ENCODE results near the gene IL13. TPM values are rescaled to one million over a fixed set of nuclear protein-coding genes. Genes with fewer than 3 reads are reported as not detected.

Gene IL13
- polyA plus RNA-seq, 2 of the 4 experiments (the other 2 are of a cell fraction) = 0.13 TPM; not detected in 1

- no peak for TF ChIP-seq POLR2AphosphoS2 (conservative IDR thresholded peaks at IDR 0.05; ENCODE audit: low read length)
- TF ChIP-seq CHD2 (IDR thresholded peaks at IDR 0.05; ENCODE audit: low read length, partially characterized antibody) = no peak
- no peak for TF ChIP-seq CBX8 (IDR thresholded peaks at IDR 0.05)
- TF ChIP-seq FOXS1 (CRISPR knock-in tag; IDR thresholded peaks at IDR 0.05) = no peak
- no peak for TF ChIP-seq ZNF302 (CRISPR knock-in tag; IDR thresholded peaks at IDR 0.05)
- TF ChIP-seq USF2 (IDR thresholded peaks at IDR 0.05) = no peak
- no peak for TF ChIP-seq HEYL (CRISPR knock-in tag; IDR thresholded peaks at IDR 0.05)
- no peak for TF ChIP-seq ZFP36 (IDR thresholded peaks at IDR 0.05; ENCODE audit: borderline replicate concordance, partially characterized antibody)
Measured at GRCh38 chr5:132679166-132679565, 21.2 kb downstream of the IL13 start (continued).

GRCh38 chr5:132679717-132680380 lies 21.9 kb downstream of the IL13 start:
- CTCF ChIA-PET = interaction anchor here (0.9 to 4.2 kb wide), 9 partner anchors 10 to 140 kb away, joined by 3 to 37 read pairs (median 3); partner anchors contain the start of gene IL13

GRCh38 chr5:132680780-132681475 lies 23.0 kb downstream of the IL13 start:
- ATAC-seq (no peak), FAIRE-seq (no peak), DNase-seq (ENCODE audit: low read depth in 1 of 2, low spot score in 1 of 2) (no peak)
- TF ChIP-seq KDM5A (IDR thresholded peaks at IDR 0.05) (no peak), TFCP2L1 (CRISPR knock-in tag; IDR thresholded peaks at IDR 0.05) (no peak), CHD2 (IDR thresholded peaks at IDR 0.05; ENCODE audit: low read length, partially characterized antibody) (no peak), RFX5 (IDR thresholded peaks at IDR 0.05) (no peak), NR3C1 (IDR thresholded peaks at IDR 0.05) (no peak), CTCF (IDR thresholded peaks at IDR 0.05) (no peak), JUNB (IDR thresholded peaks at IDR 0.05) (no peak), NPAS2 (CRISPR knock-in tag; IDR thresholded peaks at IDR 0.05; ENCODE audit: borderline replicate concordance) (no peak), ZC3H11A (IDR thresholded peaks at IDR 0.05) (no peak), CHD4 (IDR thresholded peaks at IDR 0.05; ENCODE audit: borderline replicate concordance) (no peak), HEYL (CRISPR knock-in tag; IDR thresholded peaks at IDR 0.05) (no peak), JUN (IDR thresholded peaks at IDR 0.05) (no peak), PHF8 (IDR thresholded peaks at IDR 0.05; ENCODE audit: borderline replicate concordance, low read depth) (no peak), BCL3 (IDR thresholded peaks at IDR 0.05) (no peak), RCOR1 (IDR thresholded peaks at IDR 0.05; ENCODE audit: low read depth, low read length) (no peak), FOSL2 (IDR thresholded peaks at IDR 0.05) (no peak), FOSL2 (CRISPR knock-in tag; IDR thresholded peaks at IDR 0.05) (no peak), FOXS1 (CRISPR knock-in tag; IDR thresholded peaks at IDR 0.05) (no peak)
- H3K4me3 ChIP-seq = no peak overlapping the region
- CTCF ChIA-PET = interaction anchor here (0.5 kb wide), 1 partner anchor 390 kb away, joined by 3 read pairs; no protein-coding TSS in a partner anchor
- WGBS (ENCODE audit: missing lambda C conversion rate) = 81% methylated on average over 8 of the region's 8 CpGs
- H3K4me2 ChIP-seq = no peak overlapping the region
- no peak overlapping the region for H3K27ac ChIP-seq
- H3K4me1 ChIP-seq = peaks cover 17% of the 10 kb centered on the region
- no peaks in the 10 kb centered on the region for H3K9me3 ChIP-seq
- POLR2A ChIA-PET = no interaction called here

More at GRCh38 chr5:132679717-132680380, 21.9 kb downstream of the IL13 start:
- DNase-seq (ENCODE audit: low read depth in 1 of 2, low spot score in 1 of 2) (no peak), ATAC-seq (no peak), FAIRE-seq (no peak)
- H3K9me3 ChIP-seq = no peaks in the 10 kb centered on the region
- no peak overlapping the region for H3K4me3 ChIP-seq
- H3K4me2 ChIP-seq = no peak overlapping the region
- H3K27ac ChIP-seq = no peak overlapping the region
- 94% methylated on average over 14 of the region's 15 CpGs for WGBS (ENCODE audit: missing lambda C conversion rate)
- H3K4me1 ChIP-seq = peaks cover 23% of the 10 kb centered on the region
- TF ChIP-seq EP300 (IDR thresholded peaks at IDR 0.05) (no peak), TP53 (CRISPR knock-in tag; IDR thresholded peaks at IDR 0.05) (no peak), JUNB (IDR thresholded peaks at IDR 0.05) (no peak), MAFK (IDR thresholded peaks at IDR 0.05; ENCODE audit: partially characterized antibody) (no peak), EHF (CRISPR knock-in tag; IDR thresholded peaks at IDR 0.05) (no peak), ELK1 (IDR thresholded peaks at IDR 0.05; ENCODE audit: low read depth, low read length) (no peak), RFX5 (IDR thresholded peaks at IDR 0.05) (no peak), HOXB5 (CRISPR knock-in tag; IDR thresholded peaks at IDR 0.05) (no peak)
- POLR2A ChIA-PET = no interaction called here

Data from A549 (cell line).